ENCODE measurements around the gene SLC15A5. TPM values are rescaled to one million over a fixed set of nuclear protein-coding genes. Genes with fewer than 3 reads are reported as not detected.

Gene SLC15A5
- total and polyA plus RNA-seq, 4 donors = 0.06 to 0.11 (median 0.09) TPM

- Histone ChIP-seq H3K27me3 (ENCODE audit: control insufficient read depth, insufficient read depth, low read length) (no peaks in the 10 kb centered on the region), H3K36me3 (ENCODE audit: control insufficient read depth, insufficient read depth, low read length) (no peaks in the 10 kb centered on the region), H3K4me3 (ENCODE audit: low read depth, low read length) (no peak overlapping the region), H3K27ac (ENCODE audit: low read depth, low read length) (no peak overlapping the region), H3K4me1 (ENCODE audit: control insufficient read depth, insufficient read depth, low read length) (no peaks in the 10 kb centered on the region), H3K9me3 (ENCODE audit: control insufficient read depth, insufficient read depth, low read length) (no peaks in the 10 kb centered on the region)
- WGBS (ENCODE audit: insufficient coverage) = 44% methylated on average over 1 of the region's 2 CpGs
- DNase-seq (ENCODE audit: low read depth in 4 of 6, low spot score in 6 of 6) = no peak
These were observed 127.2 kb downstream of the SLC15A5 start for GRCh38 chr12:16150276-16150675.

DNA sequence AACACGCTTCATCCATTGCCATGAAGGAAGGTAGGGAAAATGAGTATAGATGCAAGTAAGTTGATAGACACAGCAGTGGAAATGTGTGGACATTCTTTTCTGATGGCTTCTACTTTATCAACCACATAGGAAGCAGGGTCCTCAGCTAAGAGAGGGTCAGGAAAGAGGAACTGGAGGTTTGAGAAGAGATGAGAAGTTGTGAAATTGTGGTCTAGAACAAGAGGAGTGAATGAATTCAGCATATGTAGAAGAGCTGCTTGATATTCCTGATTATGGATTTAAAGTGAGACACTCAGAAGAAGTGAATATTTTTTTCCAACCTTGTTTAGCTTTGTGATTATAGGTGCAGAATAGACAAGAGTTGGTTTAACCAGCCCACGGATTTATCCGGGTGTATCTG lies 128.5 kb downstream of the SLC15A5 start:
- Histone ChIP-seq H3K9me3 (ENCODE audit: control insufficient read depth, insufficient read depth, low read length) (no peaks in the 10 kb centered on the region), H3K4me3 (ENCODE audit: low read depth, low read length) (no peak overlapping the region), H3K36me3 (ENCODE audit: control insufficient read depth, insufficient read depth, low read length) (no peaks in the 10 kb centered on the region), H3K4me1 (ENCODE audit: control insufficient read depth, insufficient read depth, low read length) (no peaks in the 10 kb centered on the region), H3K27ac (ENCODE audit: low read depth, low read length) (no peak overlapping the region), H3K27me3 (ENCODE audit: control insufficient read depth, insufficient read depth, low read length) (no peaks in the 10 kb centered on the region)
- no peak for DNase-seq (ENCODE audit: low read depth in 4 of 6, low spot score in 6 of 6)
- no CpG with 5 or more reads among the region's 3 CpGs for WGBS (ENCODE audit: insufficient coverage)

Other genes with a start within 250 kb of the SLC15A5 start
- gene MGST1, start 70.0 kb upstream of the SLC15A5 start, total RNA-seq = 10 to 100 TPM; 15.1 to 20.3 TPM
- gene MGST1, start 70.0 kb upstream of the SLC15A5 start, polyA plus RNA-seq (ENCODE audit: insufficient read length in 2 of 2) = 100 to 1,000 TPM; 132 to 152 TPM